HCEC 1CT (cell line): ENCODE measurements around the gene SLC25A44.
A peak's percentile ranks its signal among the peaks of the same experiment; 100 is the strongest.
"Not testable (repeated sequence)": the region's sequence is repeated elsewhere in the genome, so short reads cannot be mapped to it uniquely, and the experiment has no call there.

Experiments
- DNase-seq: peaks from one replicate; pipeline ENCODE4 v3.0.0-alpha.2; 2017

SLC25A44 gene

GRCh38 chr1:156164125-156164831 lies 29.6 kb upstream of the SLC25A44 start:
- DNase-seq = no peak

DNA sequence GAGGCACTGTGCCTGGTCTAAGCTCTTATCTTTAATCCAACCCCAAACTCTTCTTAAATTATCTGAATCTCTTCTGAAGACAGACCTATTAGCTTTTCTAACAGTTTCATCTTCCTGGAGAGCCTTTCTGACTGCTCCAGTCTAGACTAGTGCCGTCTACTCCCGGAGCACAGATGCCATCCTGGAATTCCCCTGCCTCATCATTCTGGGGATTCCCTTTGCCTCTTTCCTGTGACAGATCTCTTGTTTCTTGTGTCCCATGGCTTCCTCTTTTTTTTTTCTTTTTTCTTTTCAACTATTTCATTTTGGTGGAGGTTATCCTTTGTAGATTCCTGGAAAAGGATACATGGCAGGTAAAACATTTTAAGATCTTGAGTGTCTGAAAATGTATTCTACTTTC lies 28.8 kb upstream of the SLC25A44 start:
- no peak for DNase-seq

DNA sequence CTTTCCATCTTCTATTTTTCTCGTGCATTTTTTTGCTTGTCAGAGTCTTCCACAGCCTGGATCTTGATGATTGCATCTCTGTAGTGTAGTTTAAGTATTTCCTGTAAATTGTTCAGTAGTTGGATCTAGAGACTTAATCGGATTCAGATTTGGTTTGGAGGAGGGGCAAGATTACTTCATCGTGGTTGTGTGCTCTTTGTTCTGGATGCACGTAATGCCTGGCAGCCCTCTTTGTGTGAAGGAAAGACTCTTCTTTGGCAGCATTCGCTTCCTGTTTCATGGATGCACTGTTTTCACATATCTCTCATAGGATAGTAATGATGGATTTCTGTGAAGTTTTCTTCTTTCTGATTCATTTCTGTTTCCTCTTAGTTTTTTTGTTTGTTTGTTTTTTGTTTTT lies 26.4 kb upstream of the SLC25A44 start:
- no peak for DNase-seq

GRCh38 chr1:156172696-156173470 lies 21.0 kb upstream of the SLC25A44 start:
- no peak for DNase-seq

GRCh38 chr1:156176610-156177210 lies 17.2 kb upstream of the SLC25A44 start:
- DNase-seq = no peak

GRCh38 chr1:156177919-156178654 lies 15.8 kb upstream of the SLC25A44 start:
- no peak for DNase-seq

- no peak for DNase-seq
Measured at GRCh38 chr1:156180471-156180870, 13.4 kb upstream of the SLC25A44 start.

GRCh38 chr1:156181391-156181924 lies 12.4 kb upstream of the SLC25A44 start:
- DNase-seq = not testable (repeated sequence)

DNA sequence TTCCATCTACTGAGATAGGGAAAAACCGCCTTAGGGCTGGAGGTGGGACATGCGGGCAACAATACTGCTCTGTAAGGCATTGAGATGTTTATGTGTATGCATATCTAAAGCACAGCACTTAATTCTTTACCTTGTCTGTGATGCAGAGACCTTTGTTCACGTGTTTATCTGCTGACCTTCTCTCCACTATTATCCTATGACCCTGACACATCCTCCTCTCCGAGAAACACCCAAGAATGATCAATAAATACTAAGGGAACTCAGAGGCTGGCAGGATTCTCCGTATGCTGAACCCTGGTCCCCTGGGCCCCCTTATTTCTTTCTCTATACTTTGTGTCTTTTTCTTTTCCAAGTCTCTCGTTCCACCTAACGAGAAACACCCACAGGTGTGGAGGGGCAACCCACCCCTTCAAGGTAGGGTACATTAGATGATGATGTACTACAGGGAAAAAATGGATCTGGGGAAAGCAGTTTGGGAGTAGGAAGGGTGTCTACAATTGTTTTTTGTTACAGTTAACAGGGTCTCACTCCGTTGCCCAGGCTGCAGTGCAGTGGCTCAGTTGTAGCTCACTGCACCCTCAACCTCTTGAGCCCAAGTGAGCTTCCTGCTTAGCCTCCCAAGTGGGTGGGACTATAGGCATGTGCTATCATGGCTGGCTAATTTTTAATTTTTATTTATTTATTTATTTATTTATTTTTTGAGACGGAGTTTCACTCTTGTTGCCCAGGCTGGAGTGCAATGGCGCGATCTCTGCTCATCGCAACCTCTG lies 11.7 kb upstream of the SLC25A44 start:
- not testable (repeated sequence) for DNase-seq

DNA sequence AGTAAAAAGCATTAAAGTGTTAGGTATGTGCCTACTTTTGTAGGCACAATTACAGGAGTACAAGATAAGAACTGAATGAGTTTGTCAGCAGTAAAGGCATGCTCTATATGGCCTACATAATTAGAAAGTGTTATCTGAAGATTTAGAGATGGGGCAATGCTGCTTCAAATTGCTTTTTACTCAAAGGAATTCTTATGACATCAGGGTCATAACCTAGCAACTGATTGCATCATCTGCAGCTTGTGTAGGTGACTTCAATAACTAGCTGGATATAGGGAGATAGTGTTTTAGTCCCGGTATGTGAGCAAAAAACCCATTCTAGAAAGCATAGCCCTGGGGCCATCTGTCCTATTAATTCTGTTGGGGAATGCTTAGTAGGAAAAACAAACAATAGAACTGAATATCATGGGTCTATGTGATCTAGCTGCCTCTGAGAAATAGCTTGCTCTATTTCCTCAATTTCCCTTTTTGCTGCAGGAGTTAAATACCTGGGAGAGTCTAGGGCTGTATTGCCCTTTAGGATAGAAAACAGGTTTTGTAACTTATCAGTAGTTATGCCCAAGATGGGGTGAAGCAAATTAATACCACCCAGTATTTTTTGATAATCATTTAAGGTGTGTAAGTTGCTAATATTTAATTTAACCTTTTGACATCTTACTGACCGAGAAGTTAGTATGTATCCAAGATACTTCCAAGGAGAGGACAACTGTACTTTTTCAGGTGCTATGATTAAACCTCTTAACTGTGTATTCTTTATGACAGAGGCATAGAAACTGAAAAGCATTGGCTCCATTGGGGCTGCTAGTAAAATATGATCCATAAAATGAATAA lies 7.3 kb upstream of the SLC25A44 start:
- DNase-seq = not testable (repeated sequence)

GRCh38 chr1:156190265-156190664 lies 3.6 kb upstream of the SLC25A44 start:
- not testable (repeated sequence) for DNase-seq

DNA sequence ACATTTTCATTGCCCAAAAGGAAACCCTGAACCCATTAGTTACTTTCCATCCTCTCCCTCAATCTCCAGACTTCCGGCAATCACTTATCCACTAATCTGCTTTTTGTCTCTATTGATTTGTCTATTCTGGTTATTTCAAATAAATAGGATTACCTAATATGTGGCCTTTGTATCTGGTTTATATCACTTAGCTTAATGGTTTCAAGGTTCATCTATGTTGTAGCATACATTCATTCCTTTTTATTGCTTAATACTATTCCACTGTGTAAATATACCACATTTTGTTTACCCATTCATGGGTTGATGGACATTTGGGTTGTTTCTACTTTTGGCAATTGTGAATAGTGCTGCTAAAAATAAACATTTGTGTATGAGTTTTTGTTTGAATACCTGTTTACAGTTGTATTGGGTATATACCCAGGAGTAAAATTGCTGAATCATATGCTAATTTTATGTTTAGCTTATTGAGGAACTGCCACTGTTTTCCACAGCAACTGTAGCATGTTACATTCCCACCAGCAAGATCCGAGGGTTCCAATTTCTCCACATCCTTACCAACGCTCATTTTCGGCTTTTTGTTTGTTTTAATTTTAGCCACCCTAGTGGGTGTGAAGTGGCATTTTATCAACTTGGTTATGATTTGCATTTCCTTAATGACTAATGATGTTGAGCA lies 2.5 kb upstream of the SLC25A44 start:
- DNase-seq = no peak

GRCh38 chr1:156193208-156193487 lies 756 bp upstream of the SLC25A44 start:
- DNase-seq = no peak

GRCh38 chr1:156194300-156194652 lies 372 bp downstream of the SLC25A44 start:
- DNase-seq = no peak

DNA sequence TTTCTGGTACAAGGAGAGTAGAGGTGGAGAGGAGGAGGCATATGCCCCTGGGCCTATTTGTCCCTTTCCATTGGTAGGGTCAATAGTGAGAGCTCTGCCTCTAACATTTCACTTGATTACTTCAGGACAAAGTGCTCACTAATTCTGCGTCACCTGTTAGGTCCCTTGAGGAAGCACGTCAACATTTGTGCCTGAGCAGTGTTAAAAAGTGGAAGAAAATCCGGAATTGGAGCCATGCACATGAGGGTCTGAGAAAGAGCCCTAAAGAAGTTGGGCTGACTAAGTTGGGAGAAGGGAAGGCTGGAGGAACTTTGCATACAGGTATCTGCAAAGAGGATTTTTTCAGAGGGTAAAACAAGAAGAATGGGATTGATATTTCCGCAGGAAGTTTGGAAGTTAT lies 1.9 kb downstream of the SLC25A44 start:
- DNase-seq = no peak

DNA sequence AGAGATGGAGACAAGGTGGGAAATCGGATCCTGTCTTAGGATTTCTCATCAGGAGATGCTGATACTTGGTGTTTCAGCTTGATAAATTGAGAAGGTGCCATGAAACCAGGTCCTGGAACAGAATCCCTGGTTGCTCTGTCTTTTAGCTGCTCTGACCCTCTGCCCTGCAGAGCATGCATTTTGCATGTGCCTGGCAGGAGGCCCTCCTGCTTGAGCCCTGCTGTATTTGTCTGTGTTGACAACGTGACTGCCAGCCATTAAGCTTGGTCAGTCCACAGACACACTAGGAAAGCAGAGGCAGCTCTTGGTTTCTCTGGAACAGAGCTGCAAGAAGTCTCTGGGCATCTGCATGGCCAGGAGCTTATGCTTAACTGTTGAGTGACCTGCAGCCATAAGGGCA lies 2.5 kb downstream of the SLC25A44 start:
- DNase-seq = no peak

GRCh38 chr1:156198831-156199349 lies 5.0 kb downstream of the SLC25A44 start:
- no peak for DNase-seq

DNA sequence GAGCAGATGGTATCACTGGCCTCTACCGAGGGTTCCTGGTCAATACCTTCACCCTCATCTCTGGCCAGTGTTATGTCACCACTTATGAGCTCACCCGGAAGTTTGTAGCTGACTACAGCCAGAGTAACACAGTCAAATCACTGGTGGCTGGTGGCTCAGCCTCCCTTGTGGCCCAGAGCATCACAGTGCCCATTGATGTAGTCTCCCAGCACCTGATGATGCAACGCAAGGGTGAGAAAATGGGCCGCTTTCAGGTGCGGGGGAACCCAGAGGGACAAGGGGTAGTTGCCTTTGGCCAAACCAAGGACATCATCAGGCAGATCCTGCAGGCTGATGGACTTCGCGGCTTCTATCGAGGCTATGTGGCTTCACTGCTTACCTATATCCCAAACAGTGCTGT lies 6.1 kb downstream of the SLC25A44 start:
- DNase-seq = no peak

DNA sequence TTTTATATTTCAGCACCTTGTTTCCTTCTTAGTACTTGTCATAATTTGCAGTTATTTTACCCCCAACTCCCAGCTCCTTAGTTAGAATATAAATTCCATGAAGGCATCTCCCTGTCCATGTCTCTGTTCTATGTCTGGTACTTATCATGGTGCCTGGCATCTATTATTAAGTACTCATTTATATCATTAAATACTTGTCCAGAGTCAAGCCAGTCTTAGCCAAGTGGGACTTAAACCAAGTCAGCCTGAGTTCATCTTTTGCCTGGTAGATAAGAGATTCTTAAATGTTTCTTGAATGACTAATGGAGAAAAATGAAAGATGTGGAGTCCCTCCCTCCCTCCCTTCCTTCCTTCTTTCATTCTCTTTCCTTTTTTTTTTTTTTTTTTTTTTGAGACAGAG lies 9.4 kb downstream of the SLC25A44 start:
- peak; percentile 36 for DNase-seq

- no peak for DNase-seq
Measured at GRCh38 chr1:156204686-156205085, 10.8 kb downstream of the SLC25A44 start.

GRCh38 chr1:156211243-156211642 lies 17.3 kb downstream of the SLC25A44 start:
- no peak for DNase-seq
